Stimulated activated CD4-positive, alpha-beta T cell treated with anti-CD3 and anti-CD28 coated beads, Interleukin-15, amount 100 ng/mL, for 48 hours (primary cell): ENCODE data around the gene TMEM250.

Experiments used
- DNase-seq, 2 donors: peaks; one replicate each; pipeline ENCODE4 v3.0.0-alpha.2; 2020; ENCODE audit warnings: low read depth in 2 of 2

The TMEM250 gene

DNA sequence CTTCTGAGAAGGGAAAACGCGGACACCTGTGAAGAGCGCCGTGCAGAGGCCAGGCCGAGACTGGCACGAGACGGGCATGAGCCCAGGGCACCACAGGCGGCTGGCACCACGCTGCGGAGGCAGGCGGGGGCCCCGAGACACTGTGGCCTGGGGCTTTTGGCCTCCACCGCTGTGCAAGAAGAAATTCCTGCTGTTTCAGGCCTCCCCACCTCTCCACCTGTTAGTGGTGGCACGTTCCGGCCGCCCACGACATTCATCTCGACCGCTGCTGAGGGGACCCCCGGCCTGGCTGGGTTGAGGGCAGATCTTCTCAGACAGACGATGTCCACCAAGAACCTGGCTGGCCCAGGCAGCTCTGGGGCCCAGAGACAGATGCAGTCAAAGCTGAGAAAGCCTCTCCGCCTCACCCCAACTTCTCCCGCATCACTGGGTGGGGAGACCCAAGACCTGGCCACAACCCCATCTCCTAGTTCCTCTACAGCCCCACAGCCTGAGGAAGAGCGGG lies 35.1 kb downstream of the TMEM250 start:
- DNase-seq, result no peak

DNA sequence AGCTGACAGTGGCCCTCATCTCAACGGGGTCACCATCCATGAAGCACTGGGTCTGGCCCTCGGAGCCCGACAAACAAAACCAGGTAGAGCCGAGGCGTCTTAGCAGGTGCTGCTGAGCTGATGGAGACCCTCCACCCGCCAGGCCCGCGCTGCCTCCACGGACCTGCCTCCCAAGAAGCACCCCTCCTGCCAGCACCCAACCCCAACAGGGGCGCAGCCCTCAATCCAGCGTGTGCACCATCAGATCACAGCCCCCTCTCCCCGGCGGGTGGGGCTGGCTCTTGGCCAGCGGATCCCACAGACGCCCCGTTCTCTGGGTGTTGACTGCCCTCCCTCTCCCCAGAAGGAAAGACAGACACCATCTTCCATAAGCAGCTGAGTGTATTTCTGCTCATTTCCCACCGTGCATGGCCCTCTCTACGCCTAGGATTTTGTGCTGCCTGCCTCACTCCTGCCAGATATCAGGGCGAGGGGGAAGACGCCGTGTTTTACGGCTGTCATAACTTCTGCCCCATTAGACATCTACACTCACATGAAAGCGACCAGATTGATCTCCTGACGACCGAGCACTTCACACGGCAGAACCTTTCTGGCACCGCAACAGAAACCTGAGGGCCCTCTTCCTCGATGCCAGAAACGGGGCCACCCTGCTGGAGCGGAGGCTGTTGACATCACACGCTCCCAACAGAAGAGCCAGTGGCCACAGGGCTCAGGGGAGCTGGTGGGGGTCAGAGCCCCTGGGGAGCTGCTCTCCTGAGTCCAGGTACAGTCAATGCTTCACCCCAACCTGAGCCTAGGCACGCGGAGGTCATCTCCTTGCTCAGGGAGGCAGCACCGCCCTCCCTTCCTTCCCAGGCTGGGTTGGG lies 35.9 kb downstream of the TMEM250 start:
- no peak for DNase-seq

DNA sequence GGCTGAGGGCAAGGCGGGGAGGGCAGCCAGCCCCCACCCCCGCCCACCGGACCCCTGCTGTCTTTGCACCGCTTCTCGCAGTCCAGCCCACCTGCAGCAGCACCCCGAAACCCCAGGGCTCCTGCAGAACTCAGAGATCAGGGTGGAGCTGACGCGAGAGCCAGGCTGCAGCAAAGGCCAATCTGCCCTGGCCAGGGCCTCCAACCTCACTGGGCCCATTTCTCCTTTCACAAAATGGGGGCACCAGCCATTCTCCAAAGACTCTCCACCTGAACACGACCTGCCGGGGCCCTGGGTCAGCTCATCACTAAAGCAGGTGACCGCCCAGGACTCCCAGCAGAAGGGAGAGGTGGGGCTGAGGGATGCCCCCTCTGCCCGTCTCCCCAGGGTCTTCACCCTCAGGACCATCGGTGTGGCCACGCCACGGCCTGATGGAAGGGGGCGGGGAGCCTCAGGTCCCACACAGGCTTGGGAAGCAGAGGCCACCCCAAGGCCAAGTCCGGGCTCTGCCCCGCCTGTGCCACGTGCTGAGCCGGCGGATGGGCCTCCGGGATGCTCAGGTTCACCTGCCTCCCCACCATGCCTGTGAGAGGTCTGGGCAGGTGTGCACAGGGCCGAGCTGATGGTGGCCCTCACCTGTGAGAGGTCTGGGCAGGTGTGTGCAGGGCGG lies 36.7 kb downstream of the TMEM250 start:
- DNase-seq, result no peak

DNA sequence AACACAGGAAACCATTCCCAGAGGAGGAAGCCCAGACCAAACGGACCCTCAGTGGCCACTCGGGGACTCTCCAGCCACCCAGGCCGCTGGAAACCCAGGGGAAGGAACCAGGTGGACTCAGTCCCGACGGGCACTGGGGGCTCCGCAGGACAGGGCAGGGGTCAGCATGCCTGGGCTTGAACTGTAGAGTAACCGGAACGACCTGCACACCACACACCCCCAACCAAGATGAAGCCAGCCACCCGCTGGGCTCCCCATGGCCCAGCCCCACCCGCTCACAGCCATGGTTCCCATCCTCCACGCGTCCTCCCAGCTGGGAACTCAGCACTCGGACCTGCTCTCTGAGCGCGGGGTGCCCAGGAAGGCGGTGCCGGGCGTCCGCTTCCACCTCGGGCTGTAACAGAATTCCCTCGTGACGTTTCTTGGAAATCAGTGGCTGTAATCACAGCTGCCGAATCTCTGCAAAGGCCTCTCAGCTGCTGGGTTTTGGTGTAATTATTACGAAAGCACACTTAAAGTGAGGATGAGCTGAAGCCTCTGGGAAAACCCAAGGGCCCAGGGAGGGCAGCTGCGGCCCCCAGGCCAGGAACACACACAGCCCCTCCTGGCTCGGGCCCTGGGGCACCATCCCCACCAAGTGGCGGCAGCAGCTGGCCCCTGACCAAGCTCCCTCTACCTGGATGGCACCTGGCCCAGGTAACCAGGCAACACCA lies 37.4 kb downstream of the TMEM250 start:
- DNase-seq, result no peak

DNA sequence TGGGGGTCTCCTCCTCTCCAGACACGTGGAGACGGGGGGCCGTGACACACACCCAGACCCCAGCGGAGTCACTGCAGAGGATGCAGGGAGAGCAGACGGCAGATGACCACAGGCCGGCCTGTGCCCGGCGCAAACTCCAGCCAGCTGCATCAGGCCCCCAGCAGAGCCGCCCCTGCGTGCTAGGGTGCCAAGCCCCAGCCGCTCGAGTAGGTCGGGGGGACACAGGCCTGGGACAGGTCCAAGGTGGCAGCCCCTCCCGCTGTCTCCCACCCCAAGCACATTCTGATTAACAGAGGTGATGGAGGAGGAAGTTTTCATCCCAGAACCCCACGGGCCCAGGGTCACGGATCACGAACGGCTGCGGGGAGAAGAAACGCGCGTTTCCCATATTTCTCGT lies 38.0 kb downstream of the TMEM250 start:
- DNase-seq, result no peak

DNA sequence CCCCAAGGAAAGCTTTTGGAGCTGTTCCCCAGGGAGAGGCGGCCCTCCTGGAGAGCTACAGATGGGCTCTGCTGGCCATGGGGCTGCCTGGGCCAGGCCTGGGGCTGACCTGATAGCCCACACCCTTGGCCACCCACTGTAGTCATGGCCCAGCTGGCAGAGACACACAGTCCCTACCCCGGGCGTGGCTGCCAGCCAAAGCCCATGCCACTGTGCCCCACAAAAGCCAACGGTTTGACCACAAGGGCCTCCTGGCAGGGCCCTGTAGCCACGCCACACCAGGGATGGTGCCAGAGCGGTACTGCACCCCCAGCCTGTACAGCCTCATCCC lies 38.8 kb downstream of the TMEM250 start:
- no peak for DNase-seq

DNA sequence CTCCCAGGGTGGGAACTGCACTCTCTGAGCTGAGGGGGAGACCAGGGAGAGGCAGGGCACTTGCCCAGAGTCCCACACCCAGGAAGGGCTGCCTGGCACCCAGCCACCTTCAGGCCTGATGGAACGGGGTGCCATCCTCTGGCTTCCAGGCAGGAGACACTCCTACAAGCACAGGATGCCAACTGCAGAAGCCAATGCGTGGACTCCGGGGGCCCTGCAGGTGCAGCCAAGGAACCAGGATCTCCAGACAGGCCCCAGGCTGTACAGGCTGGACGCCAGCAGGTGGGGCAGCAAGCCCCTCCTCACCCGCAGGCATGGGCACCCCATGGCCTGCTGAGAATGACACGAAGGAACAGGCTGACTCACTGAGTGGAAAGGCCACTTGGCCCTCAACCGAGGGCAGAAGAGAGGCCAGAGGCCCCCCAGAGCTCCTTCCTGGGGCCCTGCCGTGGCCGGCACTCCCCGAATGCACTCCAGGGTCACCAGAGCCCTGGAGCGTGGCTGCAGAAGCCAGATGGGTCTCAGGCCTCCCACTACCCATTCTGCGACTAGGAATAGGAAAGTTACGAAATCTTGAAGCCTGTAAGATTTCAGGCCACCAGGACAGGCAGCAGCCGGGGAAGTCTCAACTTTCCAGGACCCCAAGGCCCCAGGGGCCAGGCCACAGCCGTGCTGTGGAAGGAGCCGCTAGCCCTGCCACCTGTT lies 39.3 kb downstream of the TMEM250 start:
- DNase-seq, result no peak

DNA sequence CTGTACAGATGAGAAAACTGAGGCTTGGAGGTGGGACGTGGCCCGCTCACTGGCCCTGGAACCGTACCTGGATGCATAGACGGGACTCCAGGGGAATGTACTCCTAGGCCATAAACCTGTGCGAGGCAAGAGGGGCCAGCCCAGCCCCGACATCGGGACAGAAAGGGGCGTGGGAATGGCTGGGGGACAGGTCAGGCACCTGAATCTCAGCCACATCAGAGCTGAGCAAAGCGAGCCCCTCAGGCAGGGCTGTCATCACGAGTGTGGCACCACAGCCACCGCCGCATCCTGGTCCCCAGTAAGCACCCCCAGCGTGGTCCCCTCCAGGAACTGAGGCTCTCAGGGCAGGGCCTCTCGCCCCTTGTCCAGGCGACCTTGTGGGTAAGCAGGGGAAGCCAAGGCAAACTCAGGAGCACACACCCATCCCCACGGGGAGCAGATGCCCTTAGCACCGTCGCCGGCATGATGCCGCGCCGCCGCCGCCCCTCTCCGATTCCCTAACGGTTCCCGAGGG lies 40.1 kb downstream of the TMEM250 start:
- DNase-seq, result no peak

DNA sequence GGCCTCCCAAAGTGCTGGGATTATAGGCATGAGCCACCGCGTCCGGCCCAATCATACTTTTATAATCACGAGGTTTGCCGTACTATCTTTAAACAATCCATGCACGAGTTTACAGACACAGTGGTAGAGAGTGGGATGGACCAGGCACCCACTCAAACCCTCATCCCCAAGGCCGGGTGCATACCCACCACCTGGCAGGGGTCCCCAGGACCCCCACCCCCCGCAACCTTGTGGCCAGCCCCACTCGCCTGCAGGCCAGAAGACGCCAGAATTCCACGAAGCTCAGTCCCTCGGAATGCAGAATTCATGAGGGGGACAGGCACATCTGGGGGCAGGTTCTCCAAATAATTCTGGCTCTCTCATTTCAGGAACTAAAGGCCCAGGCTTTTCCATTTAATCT lies 40.7 kb downstream of the TMEM250 start:
- no peak for DNase-seq

DNA sequence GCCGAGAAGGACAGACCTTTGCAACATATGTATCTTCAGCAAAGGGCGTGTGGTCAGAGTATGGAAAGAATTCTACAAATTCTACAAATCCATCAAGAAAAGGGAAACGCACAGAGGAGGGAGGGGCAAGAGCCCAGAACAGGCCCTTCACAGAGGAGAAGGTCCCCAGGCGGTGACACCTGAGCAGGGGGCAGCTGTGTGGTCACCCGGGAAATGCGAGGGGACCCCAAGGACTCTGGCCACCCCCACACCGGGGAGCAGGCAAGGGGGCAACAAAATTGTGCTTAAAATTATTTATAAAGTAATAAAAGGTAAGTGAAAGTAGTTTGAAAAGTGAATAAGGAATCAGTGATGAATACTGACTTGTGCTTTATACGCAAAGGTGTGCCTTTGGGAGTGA lies 41.2 kb downstream of the TMEM250 start:
- DNase-seq, result no peak

DNA sequence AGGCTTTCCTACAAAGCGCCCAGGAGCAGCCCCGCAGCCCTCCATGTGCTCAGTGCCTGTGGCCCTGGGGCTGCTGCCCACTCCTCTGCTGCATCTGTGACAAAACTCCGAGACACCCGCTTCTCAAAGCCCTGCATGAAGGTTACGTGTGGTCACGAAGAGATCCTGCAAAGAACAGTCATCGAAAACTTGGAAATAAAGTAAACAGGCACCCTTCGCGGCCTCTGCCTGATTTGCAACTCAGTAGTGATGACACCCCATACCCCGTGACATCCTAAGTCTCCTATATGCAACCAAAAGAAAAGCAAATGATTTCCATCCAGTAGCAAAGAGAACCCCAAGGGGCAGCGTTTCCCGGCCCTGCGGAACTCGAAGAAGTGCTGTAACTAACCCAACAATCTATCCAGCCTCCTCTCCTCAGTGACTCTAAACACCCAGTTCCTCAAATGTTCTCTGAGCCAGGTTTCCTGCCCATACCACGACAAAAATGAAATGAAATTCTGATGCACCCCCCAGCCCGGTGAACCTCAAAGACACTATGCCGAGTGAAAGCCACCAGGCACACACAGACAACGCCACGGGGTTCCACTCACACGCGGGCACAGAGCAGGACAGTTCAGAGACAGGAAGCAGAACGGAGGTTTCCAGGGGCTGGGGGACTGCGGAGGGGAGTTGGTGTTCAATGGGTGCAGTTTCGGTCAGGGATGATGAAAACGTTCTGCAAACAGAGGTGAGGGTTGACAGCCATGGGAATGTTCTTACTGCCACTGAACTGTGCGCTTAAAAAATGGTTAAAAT lies 42.6 kb downstream of the TMEM250 start:
- no peak for DNase-seq

DNA sequence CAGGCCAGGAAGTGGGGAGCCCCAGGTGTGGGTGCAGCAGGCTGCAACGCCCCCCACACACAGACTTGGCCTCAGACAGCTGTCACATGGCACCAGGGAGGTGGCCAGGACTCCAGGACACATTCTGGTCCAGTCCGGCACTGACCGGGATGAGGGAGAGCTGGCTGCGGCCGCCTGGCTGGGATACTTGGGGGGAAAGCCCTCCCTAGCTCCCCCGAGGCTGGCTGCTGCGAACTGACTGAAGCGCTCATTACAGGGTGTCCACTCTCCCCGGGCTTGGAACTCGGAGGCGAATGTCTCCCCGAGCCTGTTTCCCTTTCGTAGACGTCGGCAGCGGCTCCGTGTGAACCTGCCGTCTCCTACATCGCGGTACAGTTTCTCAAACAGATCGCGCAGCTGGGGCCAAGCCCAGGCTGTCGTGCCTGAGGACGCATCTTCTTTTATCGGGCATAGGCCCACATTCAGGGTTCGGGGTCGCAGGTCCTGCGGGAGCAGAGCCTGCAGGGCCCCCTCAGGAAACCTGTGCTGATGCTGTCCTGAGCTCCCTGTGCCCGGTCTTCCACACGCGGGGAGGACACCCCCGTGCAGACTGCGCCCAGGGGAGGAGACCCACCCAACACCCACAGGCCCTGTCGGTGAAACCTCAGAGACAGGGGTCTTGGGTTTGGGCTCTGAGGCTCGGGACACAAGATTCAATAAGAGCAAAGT lies 43.4 kb downstream of the TMEM250 start:
- DNase-seq, result no peak

DNA sequence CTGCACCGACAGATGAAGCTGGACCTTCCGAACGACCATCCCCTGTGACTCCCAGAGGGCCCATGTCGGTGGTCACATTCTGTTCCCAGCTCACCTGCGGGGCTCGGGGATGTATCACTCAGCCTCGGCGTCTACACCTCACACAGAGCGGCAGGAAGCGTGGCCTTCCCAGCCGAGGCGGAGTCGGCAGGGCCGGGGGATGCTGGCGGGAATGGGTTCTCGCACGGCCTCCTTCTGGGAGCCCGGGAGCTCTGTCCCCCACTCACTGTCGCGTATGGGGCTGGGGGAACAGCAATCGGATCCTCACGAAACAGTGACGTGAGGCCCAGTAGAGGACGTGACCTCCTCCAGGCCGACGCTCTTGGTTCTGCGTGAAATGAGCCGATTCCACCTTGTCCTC lies 44.0 kb downstream of the TMEM250 start:
- DNase-seq, result no peak
